NCI-H82 (cell line): ENCODE results near the gene ARHGAP22.

Source experiments
- DNase-seq: peaks from one replicate; lab custom pipeline; 2025; lab: John Stamatoyannopoulos, UW

ARHGAP22 gene

DNA sequence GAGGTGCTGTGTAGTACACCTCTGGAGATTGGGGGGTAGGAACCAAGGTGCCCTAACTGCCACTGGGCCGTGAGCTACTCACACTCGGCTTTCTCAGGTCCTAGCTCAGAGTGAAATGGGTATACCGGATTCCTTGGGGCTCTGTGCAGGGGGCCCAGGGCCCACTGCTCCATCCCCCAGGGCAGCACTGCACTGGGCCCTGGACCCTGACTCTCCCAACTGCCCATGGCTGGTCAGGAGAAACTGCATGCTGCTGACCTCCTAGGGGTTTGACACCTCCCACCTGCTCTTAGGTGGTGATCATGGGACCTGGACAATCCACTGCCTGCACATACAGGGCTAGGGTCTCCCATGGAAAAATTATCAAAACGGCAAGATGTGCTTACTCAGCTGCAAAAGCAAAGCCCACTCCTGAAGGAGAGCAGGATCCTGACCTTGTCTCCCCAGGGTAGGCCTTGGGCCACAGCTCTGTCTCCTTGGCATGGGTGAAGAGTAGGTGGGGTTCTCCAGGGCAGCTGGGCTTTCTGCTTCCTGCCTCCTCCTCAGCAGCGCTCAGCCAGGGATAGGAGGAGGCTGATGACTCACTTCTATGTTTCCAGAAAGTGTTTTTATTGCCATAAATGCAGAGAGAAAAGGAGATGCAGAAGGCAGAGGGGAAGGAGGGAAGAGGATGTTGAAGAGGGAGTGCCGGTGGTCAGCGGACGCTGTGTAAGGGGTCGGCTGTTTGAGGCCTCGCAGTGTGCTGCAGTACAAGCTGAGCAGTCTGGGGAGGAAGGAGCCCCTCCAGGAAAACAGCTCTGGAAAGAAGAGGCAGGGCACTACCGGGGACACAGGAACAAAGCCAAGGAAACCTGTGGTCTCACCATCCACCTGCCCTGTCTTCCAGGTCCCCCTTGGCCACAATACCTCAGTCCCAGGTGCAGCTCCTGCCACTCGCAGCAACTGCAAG, 107.8 kb downstream of the ARHGAP22 start:
- DNase-seq = no peak

GRCh38 chr10:48496105-48496830, 108.6 kb downstream of the ARHGAP22 start:
- DNase-seq = no peak

DNA sequence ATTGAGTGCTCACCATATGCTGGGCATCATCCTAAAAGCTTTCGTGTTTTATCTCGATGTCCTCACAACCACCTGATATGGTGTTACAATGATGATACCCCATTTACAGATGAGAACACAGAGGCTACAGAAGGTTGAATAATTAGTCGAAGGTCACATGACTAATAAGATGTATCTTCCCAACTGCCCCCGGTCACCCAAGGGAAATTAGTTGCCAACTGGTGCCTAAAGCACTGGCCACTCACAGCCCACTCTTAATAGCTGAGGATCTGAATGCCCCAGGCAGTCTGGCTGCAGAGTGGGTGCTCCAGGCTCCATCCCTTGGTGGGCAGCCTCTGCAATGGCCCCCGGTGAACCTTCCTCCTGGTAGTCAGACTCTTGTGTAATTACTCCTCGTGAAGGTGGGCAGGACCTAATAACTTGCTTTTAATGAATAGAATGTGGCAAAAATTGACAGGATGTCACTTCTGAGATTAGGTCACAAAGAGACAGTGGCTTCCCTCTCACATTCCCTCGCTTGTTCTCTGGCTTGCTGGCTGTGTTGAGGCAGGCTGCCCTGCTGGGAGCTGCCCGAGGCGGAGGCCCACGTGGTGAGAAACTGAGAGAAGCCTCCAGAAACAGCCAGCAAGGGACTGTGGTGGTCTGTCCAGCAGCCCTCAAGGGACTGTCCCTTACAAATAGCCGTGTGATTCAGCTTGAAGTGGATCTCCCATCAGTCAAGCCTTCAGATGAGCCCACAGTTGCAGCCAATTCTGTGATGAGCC, 109.4 kb downstream of the ARHGAP22 start:
- DNase-seq = no peak

- DNase-seq = no peak
These were observed 110.3 kb downstream of the ARHGAP22 start for GRCh38 chr10:48494611-48495010.

GRCh38 chr10:48494073-48494472, 110.8 kb downstream of the ARHGAP22 start:
- no peak for DNase-seq

DNA sequence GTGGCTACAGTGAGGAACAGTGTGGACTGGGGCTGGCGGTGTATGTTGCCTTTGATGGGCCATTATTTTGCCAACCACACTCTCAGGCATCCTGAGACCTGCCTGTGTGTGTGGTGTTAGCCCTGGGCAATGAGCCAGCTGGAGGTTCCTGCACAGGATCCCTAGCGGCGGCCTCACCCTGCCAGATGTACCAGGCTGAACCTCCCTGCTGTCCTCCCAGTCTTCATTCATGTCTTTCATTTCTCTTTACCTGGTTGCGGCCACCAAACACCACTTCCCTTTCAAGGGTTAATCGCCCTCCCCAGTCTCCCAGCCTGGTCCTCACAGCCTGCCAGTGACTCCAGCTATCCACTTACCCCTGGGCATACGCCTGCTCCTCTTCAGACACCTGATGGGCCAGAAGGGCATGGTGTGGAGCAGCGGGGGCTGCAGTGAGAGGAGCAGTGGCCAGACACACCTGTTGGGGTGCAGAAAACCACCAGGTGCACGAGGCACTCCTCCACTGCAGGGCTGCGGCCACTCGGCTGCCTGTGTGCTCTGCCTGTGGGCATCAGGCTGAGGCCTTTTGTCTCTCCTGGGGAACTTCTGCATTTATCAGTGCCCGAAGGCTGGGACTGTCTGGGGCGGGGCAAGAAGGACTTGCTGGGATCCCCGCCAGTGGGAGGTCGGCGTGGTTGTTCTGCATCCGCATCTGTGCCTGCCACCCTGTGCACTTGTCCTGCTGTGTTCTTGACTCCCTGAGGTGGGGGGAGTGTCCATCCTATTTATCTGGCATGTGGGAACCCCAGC, 111.6 kb downstream of the ARHGAP22 start:
- peak; percentile 7 for DNase-seq

GRCh38 chr10:48492201-48492600, 112.7 kb downstream of the ARHGAP22 start:
- DNase-seq = no peak

GRCh38 chr10:48491392-48492139, 113.3 kb downstream of the ARHGAP22 start:
- DNase-seq = no peak

- DNase-seq = no peak
These were observed 113.9 kb downstream of the ARHGAP22 start for GRCh38 chr10:48490946-48491345.

DNA sequence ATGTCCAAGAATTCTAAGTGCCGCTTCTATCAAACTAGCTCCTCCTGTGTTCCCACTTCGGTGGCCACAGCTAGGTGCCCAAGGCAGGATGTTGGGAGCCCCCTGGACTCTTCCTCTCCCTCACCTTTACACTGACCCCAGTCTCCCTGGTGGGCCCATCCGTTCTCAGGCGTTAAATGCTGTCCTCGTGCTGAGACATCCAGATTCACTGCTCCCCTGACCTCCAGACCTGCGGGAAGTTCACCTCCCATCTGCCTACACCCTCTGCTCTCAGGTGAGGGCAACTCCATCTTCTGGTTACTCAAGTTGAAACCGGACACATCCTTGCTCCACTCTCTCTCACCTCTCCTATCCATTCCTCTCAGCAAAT, 114.3 kb downstream of the ARHGAP22 start:
- no peak for DNase-seq

- DNase-seq = no peak
These were observed 115.8 kb downstream of the ARHGAP22 start for GRCh38 chr10:48489099-48489498.

DNA sequence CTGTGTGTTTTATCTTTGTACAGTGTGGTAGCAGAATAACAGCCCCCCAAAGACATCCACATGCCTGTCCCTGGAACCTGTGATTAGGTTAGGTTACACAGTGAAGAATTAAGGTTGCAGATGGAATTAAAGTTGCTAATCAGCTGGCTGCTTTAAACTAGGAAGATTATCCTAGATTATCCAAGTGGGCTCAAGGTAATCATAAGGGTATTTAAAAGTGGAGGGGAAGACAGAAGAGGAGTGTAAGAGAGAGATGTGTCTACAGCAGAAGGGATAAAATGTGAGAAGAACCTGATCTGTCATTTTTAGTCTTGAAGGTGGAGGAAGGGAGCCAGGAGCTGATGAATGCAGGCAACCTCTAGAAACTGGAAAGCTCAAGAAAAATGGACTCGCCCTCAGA, 117.6 kb downstream of the ARHGAP22 start:
- peak; percentile 88 for DNase-seq

DNA sequence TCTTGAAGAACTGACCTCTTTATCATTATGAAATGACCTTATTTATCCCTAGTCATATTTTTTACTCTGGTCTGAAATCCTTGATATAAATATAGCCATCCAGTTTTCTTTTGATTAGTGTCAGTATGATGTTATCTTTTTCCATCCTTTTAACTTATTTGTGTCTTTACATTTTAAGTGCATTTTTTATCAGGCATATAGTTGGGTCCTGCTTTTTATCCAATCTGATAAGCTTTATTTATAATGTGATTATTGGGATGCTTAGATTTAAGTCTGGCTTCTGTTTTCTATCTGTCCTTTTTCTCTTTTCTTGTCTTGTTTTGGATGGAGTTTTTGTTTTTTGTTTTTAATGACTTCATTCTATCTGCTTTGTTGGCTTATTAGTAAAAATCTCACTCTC, 119.2 kb downstream of the ARHGAP22 start:
- DNase-seq = no peak

- no peak for DNase-seq
These were observed 120.0 kb downstream of the ARHGAP22 start for GRCh38 chr10:48484911-48485310.

GRCh38 chr10:48482207-48482606, 122.7 kb downstream of the ARHGAP22 start:
- no peak for DNase-seq

DNA sequence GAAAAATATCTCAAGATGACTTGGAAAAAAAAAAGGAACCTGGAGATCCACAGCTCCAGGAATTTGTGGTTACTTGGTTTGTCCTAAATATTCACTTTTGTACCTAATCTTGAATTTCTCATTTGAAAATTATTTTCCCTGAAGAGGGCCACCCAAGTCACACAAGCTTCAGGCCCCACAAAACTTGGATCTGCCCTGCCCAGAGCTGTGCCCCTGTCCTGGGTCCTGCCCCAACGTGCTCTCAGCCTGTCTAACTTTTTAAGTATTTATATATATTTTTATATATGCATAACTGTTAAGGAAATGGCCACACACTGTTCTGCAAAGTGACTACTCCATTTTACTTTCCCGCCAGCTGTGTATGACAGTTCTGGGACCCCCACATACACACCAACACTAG, 123.5 kb downstream of the ARHGAP22 start:
- no peak for DNase-seq

GRCh38 chr10:48480397-48481374, 124.2 kb downstream of the ARHGAP22 start:
- DNase-seq = no peak

- DNase-seq = no peak
These were observed 125.7 kb downstream of the ARHGAP22 start for GRCh38 chr10:48478980-48479811.

DNA sequence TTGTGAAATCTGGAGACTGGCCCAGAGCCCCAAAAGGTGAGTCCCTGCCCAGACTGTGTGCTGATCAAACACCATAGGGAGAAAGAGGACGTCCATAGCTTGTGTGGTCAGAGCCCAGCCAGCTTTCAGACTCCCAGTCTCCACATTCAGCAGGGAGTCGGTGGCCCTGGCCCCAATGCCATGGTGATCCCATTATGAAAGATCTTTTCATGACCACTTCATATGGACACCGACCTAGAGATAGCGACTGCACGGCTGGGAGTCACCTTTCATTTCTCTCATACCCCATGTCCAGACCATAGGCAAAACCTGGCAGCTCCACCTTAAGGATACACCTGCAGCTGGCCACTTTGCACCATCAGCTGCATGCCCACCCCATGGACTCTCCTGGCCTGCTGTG, 126.4 kb downstream of the ARHGAP22 start:
- no peak for DNase-seq
